ENCODE results near the gene FOS.
"Not testable (repeated sequence)": the region's sequence is repeated elsewhere in the genome, so short reads cannot be mapped to it uniquely, and the experiment has no call there.

Gene FOS

GRCh38 chr14:75308991-75309390 lies 30.4 kb downstream of the FOS start:
- H3K4me2 ChIP-seq (ENCODE audit: low read length); H2AK5ac ChIP-seq (ENCODE audit: low read length); H3K27me3 ChIP-seq (ENCODE audit: insufficient read depth, low read length); DNase-seq; H3K79me2 ChIP-seq (ENCODE audit: control insufficient read depth, insufficient read depth, low read length, poor library complexity); H3K9ac ChIP-seq (ENCODE audit: low read length); H3K79me1 ChIP-seq (ENCODE audit: low read length); H3K36me3 ChIP-seq (ENCODE audit: control insufficient read depth in 1 of 2, insufficient read depth in 2 of 2, low read length in 2 of 2); H3K14ac ChIP-seq (ENCODE audit: low read length); H4K8ac ChIP-seq (ENCODE audit: low read depth, low read length); H3K4me3 ChIP-seq (ENCODE audit: low read depth, low read length); H2BK120ac ChIP-seq (ENCODE audit: insufficient read depth, low read length, poor library complexity); H3K4ac ChIP-seq (ENCODE audit: low read depth, low read length); H2BK5ac ChIP-seq (ENCODE audit: low read depth, low read length, poor library complexity); H3K4me1 ChIP-seq (ENCODE audit: control insufficient read depth in 1 of 2, insufficient read depth in 2 of 2, low read length in 2 of 2); H4K12ac ChIP-seq (ENCODE audit: low read depth, low read length); H2BK12ac ChIP-seq (ENCODE audit: low read length); H3K23ac ChIP-seq (ENCODE audit: low read length); H3K27ac ChIP-seq (ENCODE audit: low read depth, low read length); H3K18ac ChIP-seq (ENCODE audit: low read length); H2AFZ ChIP-seq (ENCODE audit: insufficient read depth, low read length, poor library complexity); H4K91ac ChIP-seq (ENCODE audit: low read depth, low read length); H3K9me3 ChIP-seq (ENCODE audit: insufficient read depth, low read depth, low read length): not testable (repeated sequence)
- no CpG with 5 or more reads among the region's 7 CpGs for WGBS (ENCODE audit: extremely low coverage, insufficient coverage, insufficient read length)

GRCh38 chr14:75309561-75309960 lies 30.9 kb downstream of the FOS start:
- H4K8ac ChIP-seq (ENCODE audit: low read depth, low read length); H4K12ac ChIP-seq (ENCODE audit: low read depth, low read length); DNase-seq; H2BK5ac ChIP-seq (ENCODE audit: low read depth, low read length, poor library complexity); H3K4me2 ChIP-seq (ENCODE audit: low read length); H3K4me1 ChIP-seq (ENCODE audit: control insufficient read depth in 1 of 2, insufficient read depth in 2 of 2, low read length in 2 of 2); H3K9ac ChIP-seq (ENCODE audit: low read length); H2AFZ ChIP-seq (ENCODE audit: insufficient read depth, low read length, poor library complexity); H3K14ac ChIP-seq (ENCODE audit: low read length); H2BK120ac ChIP-seq (ENCODE audit: insufficient read depth, low read length, poor library complexity); H2BK12ac ChIP-seq (ENCODE audit: low read length); H3K27me3 ChIP-seq (ENCODE audit: insufficient read depth, low read length); H3K36me3 ChIP-seq (ENCODE audit: control insufficient read depth in 1 of 2, insufficient read depth in 2 of 2, low read length in 2 of 2); H3K27ac ChIP-seq (ENCODE audit: low read depth, low read length); H3K79me2 ChIP-seq (ENCODE audit: control insufficient read depth, insufficient read depth, low read length, poor library complexity); H3K18ac ChIP-seq (ENCODE audit: low read length); H3K23ac ChIP-seq (ENCODE audit: low read length); H4K91ac ChIP-seq (ENCODE audit: low read depth, low read length); H3K4ac ChIP-seq (ENCODE audit: low read depth, low read length); H2AK5ac ChIP-seq (ENCODE audit: low read length); H3K4me3 ChIP-seq (ENCODE audit: low read depth, low read length); H3K79me1 ChIP-seq (ENCODE audit: low read length); H3K9me3 ChIP-seq (ENCODE audit: insufficient read depth, low read depth, low read length): not testable (repeated sequence)
- no CpG with 5 or more reads among the region's 14 CpGs for WGBS (ENCODE audit: extremely low coverage, insufficient coverage, insufficient read length)

- no peak overlapping the region for H3K23ac ChIP-seq (ENCODE audit: low read length)
- H3K79me1 ChIP-seq (ENCODE audit: low read length), result peaks cover 3% of the 10 kb centered on the region
- peak overlapping the region; percentile 17 for H2BK12ac ChIP-seq (ENCODE audit: low read length)
- H3K4me2 ChIP-seq (ENCODE audit: low read length), result peak overlapping the region; percentile 31
- H2BK5ac ChIP-seq (ENCODE audit: low read depth, low read length, poor library complexity), result no peak overlapping the region
- no peak overlapping the region for H3K4me3 ChIP-seq (ENCODE audit: low read depth, low read length)
- no peaks in the 10 kb centered on the region for H3K36me3 ChIP-seq (ENCODE audit: control insufficient read depth in 1 of 2, insufficient read depth in 2 of 2, low read length in 2 of 2)
- H3K9ac ChIP-seq (ENCODE audit: low read length), result no peak overlapping the region
- H3K4me1 ChIP-seq (ENCODE audit: control insufficient read depth in 1 of 2, insufficient read depth in 2 of 2, low read length in 2 of 2), result peaks cover 4 to 8% of the 10 kb centered on the region in 2 experiments
- H3K79me2 ChIP-seq (ENCODE audit: control insufficient read depth, insufficient read depth, low read length, poor library complexity), result no peaks in the 10 kb centered on the region
- H2AK5ac ChIP-seq (ENCODE audit: low read length), result no peak overlapping the region
- H4K91ac ChIP-seq (ENCODE audit: low read depth, low read length), result no peak overlapping the region
- H2AFZ ChIP-seq (ENCODE audit: insufficient read depth, low read length, poor library complexity), result no peak overlapping the region
- H4K8ac ChIP-seq (ENCODE audit: low read depth, low read length), result no peak overlapping the region
- H3K9me3 ChIP-seq (ENCODE audit: insufficient read depth, low read depth, low read length), result no peaks in the 10 kb centered on the region
- H3K27ac ChIP-seq (ENCODE audit: low read depth, low read length), result no peak overlapping the region
- no peak overlapping the region for H2BK120ac ChIP-seq (ENCODE audit: insufficient read depth, low read length, poor library complexity)
- no CpG with 5 or more reads among the region's 13 CpGs for WGBS (ENCODE audit: extremely low coverage, insufficient coverage, insufficient read length)
- no peak overlapping the region for H3K14ac ChIP-seq (ENCODE audit: low read length)
- peak; percentile 53 to 82 for DNase-seq
- H3K18ac ChIP-seq (ENCODE audit: low read length), result no peak overlapping the region
- no peaks in the 10 kb centered on the region for H3K27me3 ChIP-seq (ENCODE audit: insufficient read depth, low read length)
- H3K4ac ChIP-seq (ENCODE audit: low read depth, low read length), result no peak overlapping the region
- no peak overlapping the region for H4K12ac ChIP-seq (ENCODE audit: low read depth, low read length)
Observed at GRCh38 chr14:75310295-75311111, 31.9 kb downstream of the FOS start.

- H2AK5ac ChIP-seq (ENCODE audit: low read length), result no peak overlapping the region
- H2AFZ ChIP-seq (ENCODE audit: insufficient read depth, low read length, poor library complexity), result no peak overlapping the region
- no peak overlapping the region for H3K4me2 ChIP-seq (ENCODE audit: low read length)
- H4K91ac ChIP-seq (ENCODE audit: low read depth, low read length), result no peak overlapping the region
- H3K18ac ChIP-seq (ENCODE audit: low read length), result no peak overlapping the region
- no peak overlapping the region for H3K14ac ChIP-seq (ENCODE audit: low read length)
- no peak overlapping the region for H4K12ac ChIP-seq (ENCODE audit: low read depth, low read length)
- H4K8ac ChIP-seq (ENCODE audit: low read depth, low read length), result no peak overlapping the region
- no peaks in the 10 kb centered on the region for H3K36me3 ChIP-seq (ENCODE audit: control insufficient read depth in 1 of 2, insufficient read depth in 2 of 2, low read length in 2 of 2)
- DNase-seq, result no peak
- H3K9ac ChIP-seq (ENCODE audit: low read length), result no peak overlapping the region
- no peak overlapping the region for H3K4me3 ChIP-seq (ENCODE audit: low read depth, low read length)
- H2BK120ac ChIP-seq (ENCODE audit: insufficient read depth, low read length, poor library complexity), result no peak overlapping the region
- H3K79me2 ChIP-seq (ENCODE audit: control insufficient read depth, insufficient read depth, low read length, poor library complexity), result no peaks in the 10 kb centered on the region
- no CpG with 5 or more reads among the region's 4 CpGs for WGBS (ENCODE audit: extremely low coverage, insufficient coverage, insufficient read length)
- H3K9me3 ChIP-seq (ENCODE audit: insufficient read depth, low read depth, low read length), result no peaks in the 10 kb centered on the region
- no peak overlapping the region for H3K23ac ChIP-seq (ENCODE audit: low read length)
- H3K27ac ChIP-seq (ENCODE audit: low read depth, low read length), result no peak overlapping the region
- peaks cover 4 to 8% of the 10 kb centered on the region in 2 experiments for H3K4me1 ChIP-seq (ENCODE audit: control insufficient read depth in 1 of 2, insufficient read depth in 2 of 2, low read length in 2 of 2)
- no peaks in the 10 kb centered on the region for H3K27me3 ChIP-seq (ENCODE audit: insufficient read depth, low read length)
- no peak overlapping the region for H3K4ac ChIP-seq (ENCODE audit: low read depth, low read length)
- H3K79me1 ChIP-seq (ENCODE audit: low read length), result peaks cover 3% of the 10 kb centered on the region
- no peak overlapping the region for H2BK5ac ChIP-seq (ENCODE audit: low read depth, low read length, poor library complexity)
- no peak overlapping the region for H2BK12ac ChIP-seq (ENCODE audit: low read length)
Observed at GRCh38 chr14:75311356-75311755, 32.7 kb downstream of the FOS start.

Measured in trophoblast cell (in vitro differentiated cells and primary cell).